GM19025 (cell line): ENCODE results near the gene KSR1.

Experiments
- ATAC-seq: cut with Tn5 transposase; IDR thresholded peaks from one replicate; pipeline ENCODE4 v1.9.1; 2021; ENCODE audit warnings: mild to moderate bottlenecking, low read depth, moderate library complexity; ENCODE audit not compliant: unreplicated experiment

The KSR1 gene

DNA sequence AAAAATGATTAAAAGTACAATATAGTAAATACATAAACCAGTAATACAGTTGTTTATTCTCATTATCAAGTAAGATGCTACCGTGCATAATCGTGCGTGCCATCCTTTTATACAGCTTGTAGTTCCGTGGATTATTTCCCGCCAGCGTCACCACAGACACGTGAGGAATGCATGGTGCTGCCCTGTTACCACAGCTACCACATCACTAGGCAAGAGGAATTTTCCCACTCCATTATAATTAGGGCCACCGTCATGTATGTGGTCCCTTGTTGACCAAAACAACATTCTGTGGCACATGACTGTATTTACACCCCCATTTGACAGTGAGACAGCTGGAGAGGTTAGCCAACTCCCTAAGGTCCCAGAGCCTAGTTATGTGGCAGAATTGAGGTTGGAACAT lies 144.2 kb downstream of the KSR1 start:
- no peak for ATAC-seq

- ATAC-seq: no peak
Measured at GRCh38 chr17:27601069-27601974, 145.1 kb downstream of the KSR1 start.

DNA sequence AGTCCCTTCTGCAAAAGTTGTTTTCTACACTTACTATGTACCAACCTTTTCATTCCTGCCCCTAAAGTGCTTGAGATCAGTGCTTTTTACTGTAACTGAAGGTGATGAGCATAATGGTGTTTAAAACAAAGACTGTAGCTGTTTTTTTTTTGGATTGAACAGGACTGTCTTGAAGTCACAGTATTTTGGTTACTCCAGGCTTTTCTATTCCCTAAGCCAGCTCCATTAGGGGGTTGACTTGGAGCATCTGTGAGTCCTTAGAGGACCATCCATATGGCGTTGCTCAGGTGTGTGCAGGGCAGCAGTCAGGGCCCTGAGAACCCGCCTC lies 145.7 kb downstream of the KSR1 start:
- no peak for ATAC-seq

DNA sequence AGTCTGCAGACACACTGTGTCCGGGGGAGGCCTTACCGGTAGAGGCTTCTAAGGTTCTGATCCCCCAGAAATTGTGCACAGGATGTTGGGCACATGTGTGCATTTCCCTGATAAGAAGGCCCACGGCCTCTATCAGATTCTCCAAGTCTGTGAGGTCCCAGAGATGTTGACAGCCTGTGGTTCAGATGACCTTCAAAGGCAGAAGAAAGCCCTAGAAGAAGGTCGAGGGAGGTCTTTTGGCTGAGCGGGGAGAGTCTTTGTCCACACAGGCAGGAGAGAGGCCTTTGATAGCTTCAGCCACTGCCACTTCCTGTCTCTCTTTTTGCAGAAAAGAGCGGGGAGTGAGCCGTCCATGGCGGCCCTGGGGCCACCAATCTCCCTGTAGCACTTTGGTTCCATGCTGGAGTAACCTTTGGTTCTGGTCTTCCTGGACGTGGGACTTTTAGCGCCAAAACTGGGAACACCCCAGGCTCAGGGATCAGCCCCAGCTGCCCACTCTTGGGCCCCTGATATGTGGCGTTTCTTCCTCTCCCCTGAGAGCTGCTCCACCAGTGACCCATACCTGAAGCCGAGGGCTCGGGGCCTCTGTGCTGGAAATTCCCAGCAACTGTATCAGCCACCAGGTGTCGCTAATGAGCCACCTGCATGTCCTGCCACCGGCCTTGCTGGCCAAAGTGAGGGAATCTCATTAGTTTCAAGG lies 146.6 kb downstream of the KSR1 start:
- no peak for ATAC-seq

GRCh38 chr17:27603421-27603770 lies 147.1 kb downstream of the KSR1 start:
- ATAC-seq: no peak

- no peak for ATAC-seq
Measured at GRCh38 chr17:27603880-27604794, 147.9 kb downstream of the KSR1 start.

DNA sequence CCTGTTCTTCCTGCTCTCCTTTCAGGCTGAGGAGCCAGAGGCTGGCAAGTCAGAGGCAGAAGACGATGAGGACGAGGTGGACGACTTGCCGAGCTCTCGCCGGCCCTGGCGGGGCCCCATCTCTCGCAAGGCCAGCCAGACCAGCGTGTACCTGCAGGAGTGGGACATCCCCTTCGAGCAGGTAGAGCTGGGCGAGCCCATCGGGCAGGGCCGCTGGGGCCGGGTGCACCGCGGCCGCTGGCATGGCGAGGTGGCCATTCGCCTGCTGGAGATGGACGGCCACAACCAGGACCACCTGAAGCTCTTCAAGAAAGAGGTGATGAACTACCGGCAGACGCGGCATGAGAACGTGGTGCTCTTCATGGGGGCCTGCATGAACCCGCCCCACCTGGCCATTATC lies 149.2 kb downstream of the KSR1 start:
- ATAC-seq: no peak

GRCh38 chr17:27607521-27608091 lies 151.4 kb downstream of the KSR1 start:
- ATAC-seq: no peak

DNA sequence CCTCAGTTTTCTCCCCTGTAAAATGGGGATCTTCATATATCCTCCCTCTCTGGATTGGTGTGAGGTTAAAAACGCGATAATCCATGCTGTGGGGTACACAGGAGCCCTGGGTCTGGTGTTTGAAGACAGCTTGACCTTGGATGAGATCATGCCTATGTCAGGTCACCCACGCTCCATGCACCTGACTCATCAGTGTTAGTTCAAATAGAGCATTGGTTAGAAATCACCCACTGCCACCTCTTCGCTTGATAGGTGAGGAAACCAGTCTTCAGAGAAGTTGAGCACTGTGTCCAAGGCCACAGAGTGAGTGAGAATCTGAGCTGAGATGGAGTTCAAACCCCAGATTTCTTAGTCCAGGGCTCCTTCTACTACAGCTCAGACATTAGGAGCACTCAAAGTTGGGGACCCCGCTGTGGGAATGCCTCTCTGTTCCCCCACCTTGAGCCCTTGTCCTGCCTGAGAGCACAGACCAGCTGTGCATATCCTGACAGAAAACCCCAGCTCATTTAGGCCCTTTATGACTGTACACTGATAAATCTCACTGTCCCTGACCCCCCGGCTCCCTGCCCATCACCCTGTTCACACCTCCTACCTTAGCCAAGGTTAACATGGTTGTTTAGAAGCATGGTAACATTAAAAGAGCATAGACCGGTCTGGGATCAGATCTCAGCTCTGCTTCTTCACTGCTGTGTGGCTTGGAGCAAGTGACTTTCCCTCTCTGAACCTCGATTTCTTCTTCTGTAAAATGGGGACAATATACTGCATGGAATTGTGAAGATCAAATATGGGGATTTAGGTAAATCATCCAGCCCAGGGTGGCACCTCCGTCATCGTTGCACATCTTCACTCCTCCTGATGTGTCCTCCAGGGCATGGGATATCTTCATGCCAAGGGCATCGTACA lies 152.3 kb downstream of the KSR1 start:
- no peak for ATAC-seq

DNA sequence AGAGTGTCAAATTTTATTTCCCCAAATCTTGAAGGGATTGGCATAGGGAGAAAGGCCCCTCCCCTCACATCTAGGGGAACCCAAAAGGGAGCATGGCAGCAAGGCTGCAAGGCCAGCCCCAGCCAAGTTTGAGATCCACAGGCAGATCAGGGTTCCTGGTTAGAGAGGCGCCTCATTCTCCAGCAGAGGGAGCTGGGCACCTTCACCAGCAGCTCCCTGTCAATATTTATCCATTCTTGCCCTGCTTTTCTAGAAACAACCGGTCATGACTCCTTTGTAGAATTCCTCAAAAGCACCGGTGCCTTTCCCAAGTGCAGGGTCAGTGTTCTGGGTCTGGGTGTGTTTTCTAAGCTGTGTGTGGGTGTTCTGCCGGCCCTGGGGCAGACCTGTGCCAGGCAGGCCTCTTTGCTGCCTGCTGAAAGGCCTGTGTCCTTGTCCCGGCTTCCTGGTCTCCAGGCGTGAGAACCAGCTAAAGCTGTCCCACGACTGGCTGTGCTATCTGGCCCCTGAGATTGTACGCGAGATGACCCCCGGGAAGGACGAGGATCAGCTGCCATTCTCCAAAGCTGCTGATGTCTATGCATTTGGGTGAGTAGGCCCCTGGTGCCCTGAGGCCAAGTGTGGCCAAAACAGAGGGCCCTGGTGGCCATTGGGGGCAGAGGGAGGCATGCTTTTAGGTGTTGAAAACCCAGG lies 153.5 kb downstream of the KSR1 start:
- no peak for ATAC-seq

- no peak for ATAC-seq
Measured at GRCh38 chr17:27610304-27610677, 154.0 kb downstream of the KSR1 start.

DNA sequence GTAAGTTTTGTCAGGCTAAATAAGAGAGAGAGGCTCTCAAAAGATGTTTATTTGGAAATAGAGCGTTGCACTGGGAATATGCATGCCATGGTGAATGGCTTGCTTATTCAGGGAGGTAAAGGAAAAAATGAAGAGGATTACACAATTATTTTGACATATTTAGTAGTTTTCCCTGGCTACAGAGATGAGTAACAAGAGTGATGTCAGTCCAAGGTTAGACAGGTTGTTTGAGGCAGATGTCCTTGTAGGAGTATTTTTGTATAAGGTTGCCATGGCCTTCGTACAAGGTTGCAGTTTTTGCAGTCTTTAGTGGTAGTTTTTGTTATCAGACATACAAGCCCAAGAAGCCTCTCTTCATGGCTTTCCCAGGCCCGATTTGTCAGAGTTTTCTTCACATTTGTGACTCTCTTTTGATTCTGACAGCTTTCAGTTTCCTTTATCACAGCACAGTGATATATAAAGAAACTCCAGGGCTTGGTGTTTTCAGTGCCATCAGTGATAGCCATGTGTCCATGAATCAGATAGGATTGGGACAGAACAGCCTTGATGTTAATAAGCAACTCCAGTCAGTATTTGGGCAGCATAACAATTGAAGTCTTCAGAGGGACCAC lies 156.0 kb downstream of the KSR1 start:
- no peak for ATAC-seq

DNA sequence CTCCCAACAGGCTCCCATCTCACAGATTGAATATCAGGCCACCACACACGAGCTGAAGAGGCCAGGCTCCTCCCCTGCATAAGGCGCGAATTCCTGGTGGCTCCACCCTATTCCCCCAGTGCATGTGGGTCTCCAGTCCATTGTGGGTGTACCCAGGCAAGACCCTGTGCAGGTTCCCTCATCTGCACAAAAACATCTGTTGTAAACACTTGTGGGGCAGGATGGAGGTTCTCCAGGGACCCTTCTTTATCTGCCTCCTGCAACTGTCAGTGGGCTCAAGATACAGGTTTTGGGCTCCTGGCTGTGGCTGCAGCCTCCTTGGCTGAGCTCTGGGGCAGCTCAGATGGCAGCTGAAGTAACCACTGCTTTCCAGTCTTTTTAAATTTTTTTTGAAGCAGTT lies 157.2 kb downstream of the KSR1 start:
- ATAC-seq: no peak

DNA sequence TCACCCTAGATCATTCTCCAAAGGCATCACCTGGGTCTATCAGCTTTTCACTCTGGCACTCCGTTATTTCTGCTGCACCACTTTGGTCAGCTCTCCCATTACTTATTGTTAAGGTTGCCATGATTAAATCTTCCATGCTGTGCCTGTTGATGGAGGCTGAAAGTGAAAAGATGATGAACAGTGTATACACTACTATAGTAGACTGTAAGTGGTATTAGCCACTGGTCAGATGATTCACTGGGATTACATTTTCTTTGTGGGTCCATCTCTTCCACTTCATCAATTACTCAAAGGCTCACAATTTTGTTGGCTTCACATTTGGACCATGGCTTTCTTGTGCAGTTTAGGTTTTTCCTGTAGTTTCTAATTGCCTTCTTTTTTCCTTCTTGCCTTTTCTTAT lies 158.9 kb downstream of the KSR1 start:
- no peak for ATAC-seq

GRCh38 chr17:27616414-27616813 lies 160.2 kb downstream of the KSR1 start:
- ATAC-seq: no peak

DNA sequence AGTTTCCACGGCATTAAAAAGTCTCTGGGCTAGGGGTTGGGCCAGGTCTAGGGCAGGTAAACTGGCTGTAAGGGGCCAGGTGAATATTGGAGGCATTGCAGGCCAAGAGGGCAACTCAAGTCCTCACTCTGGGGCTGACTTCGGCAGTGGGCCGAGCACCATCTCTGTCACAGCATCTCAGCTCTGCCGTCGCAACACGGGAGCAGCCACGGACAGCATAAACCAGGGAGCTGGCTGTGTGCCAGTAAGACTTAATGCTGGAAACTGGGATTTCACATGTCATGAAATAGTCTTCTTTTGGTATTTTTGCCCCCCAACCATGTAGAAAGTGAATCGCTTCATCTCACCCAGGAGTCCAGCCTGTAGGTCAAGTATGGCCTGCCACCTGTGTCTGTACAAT lies 162.2 kb downstream of the KSR1 start:
- no peak for ATAC-seq

- no peak for ATAC-seq
Measured at GRCh38 chr17:27620721-27621120, 164.5 kb downstream of the KSR1 start.

GRCh38 chr17:27621536-27621935 lies 165.3 kb downstream of the KSR1 start:
- ATAC-seq: no peak
